HepG2 (cell line): Measurements from ENCODE around the gene PLA2G4A. TPM values are rescaled to one million over a fixed set of nuclear protein-coding genes. Genes with fewer than 3 reads are reported as not detected.

Experiments
- ATAC-seq: fragments of 200-7000 bp; cut with Tn5 transposase; 3 replicates; pipeline ENCODE4 v1.9.1; 2020; ENCODE audit warnings: mild to moderate bottlenecking, moderate library complexity
- BruUV-seq: library from RNA; stranded (reverse); fragments of 400-500 nt; replicated peaks from 2 replicates; lab custom pipeline; 2021; lab: Mats Ljungman, UMichigan
- CTCF ChIA-PET: fragments of 300-600 bp; formaldehyde crosslinking; extraction: SDS; loops from one replicate; lab custom pipeline; 2021; ENCODE audit warnings: low total read pairs, inconsistent platforms, low intra/inter-chr PET ratio; lab: Yijun Ruan, JAX
- POLR2A ChIA-PET: fragments of 350-600 bp; sonication (Branson Sonifier 250); formaldehyde crosslinking; loops from one replicate; lab custom pipeline; 2020; ENCODE audit warnings: antibody characterized with exemption, inconsistent platforms; lab: Yijun Ruan, JAX
- DNase-seq: peaks from one replicate; pipeline ENCODE4 v3.0.0-alpha.2; 2015; ENCODE audit warnings: low spot score
- FAIRE-seq: peaks from 3 replicates; lab custom pipeline; 2011; peaks lifted over from hg19 to GRCh38; lab: Jason Lieb, UNC
- H2AFZ ChIP-seq: one replicate; pipeline ENCODE4 v1.6.1; 2011; ENCODE audit warnings: low read length, inconsistent platforms
- H3K27ac ChIP-seq: fragments of 300-600 bp; 3 replicates; pipeline ENCODE4 v1.8.0; 2011; ENCODE audit warnings: mixed run types, mild to moderate bottlenecking, mixed read lengths, low read length, inconsistent platforms; ENCODE audit not compliant: insufficient read depth; ENCODE audit errors: extremely low read length
- H3K27me3 ChIP-seq, 2 experiments: fragments of 200-600 bp in 1 of 2; 2 replicates in 1 of 2; 3 replicates in 1 of 2; pipeline versions ENCODE4 v1.6.0 to v1.8.0; 2011; ENCODE audit warnings: low read length in 2 of 2, mild to moderate bottlenecking in 2 of 2, moderate library complexity in 2 of 2, inconsistent platforms in 1 of 2; ENCODE audit not compliant: insufficient read depth in 2 of 2, control insufficient read depth in 1 of 2
- H3K36me3 ChIP-seq, 2 experiments: fragments of 200-600 bp in 1 of 2; replicated peaks in 1 of 2; 2 replicates in 1 of 2; 3 replicates in 1 of 2; pipeline versions ENCODE4 v1.5.1 to v1.8.0; 2011; ENCODE audit warnings: low read length in 2 of 2, inconsistent platforms in 1 of 2; ENCODE audit not compliant: insufficient read depth in 2 of 2, control insufficient read depth in 1 of 2
- H3K4me1 ChIP-seq: 2 replicates; pipeline ENCODE4 v1.5.1; 2012; ENCODE audit warnings: low read length, inconsistent platforms; ENCODE audit not compliant: insufficient read depth
- H3K4me2 ChIP-seq: 2 replicates; pipeline ENCODE4 v1.6.0; 2011; ENCODE audit warnings: low read depth, low read length, inconsistent platforms
- H3K4me3 ChIP-seq, 3 experiments: fragments of 200-600 bp in 1 of 3; sonication (generic), shearing (Covaris generic) in 1 of 3; replicated peaks in 1 of 3; 2 replicates each; pipeline ENCODE4 v1.5.1; 2011 to 2016; ENCODE audit warnings: low read length in 3 of 3, inconsistent platforms in 2 of 3, low read depth in 2 of 3, mild to moderate bottlenecking in 2 of 3, control low read depth in 1 of 3, mixed read lengths in 1 of 3; ENCODE audit not compliant: insufficient read depth in 1 of 3
- H3K79me2 ChIP-seq: one replicate; pipeline ENCODE4 v1.6.1; 2011; ENCODE audit warnings: low read length, inconsistent platforms; ENCODE audit not compliant: insufficient read depth
- H3K9ac ChIP-seq: 2 replicates; pipeline ENCODE4 v1.6.0; 2011; ENCODE audit warnings: mild to moderate bottlenecking, low read depth, low read length, inconsistent platforms; ENCODE audit not compliant: insufficient read depth
- H3K9me3 ChIP-seq: 2 replicates; pipeline ENCODE4 v1.5.1; 2012; ENCODE audit warnings: mild to moderate bottlenecking, low read length
- H4K20me1 ChIP-seq: 2 replicates; pipeline ENCODE4 v1.6.0; 2011; ENCODE audit warnings: inconsistent platforms, mild to moderate bottlenecking, low read length, moderate library complexity; ENCODE audit not compliant: insufficient read depth
- BHLHE40 ChIP-seq: IDR thresholded peaks from 2 replicates; pipeline ENCODE4 v1.6.1; 2011; ENCODE audit warnings: low read length, improper control_type of control experiment
- BRCA1 ChIP-seq: sonication (generic); formaldehyde crosslinking; IDR thresholded peaks from 2 replicates; pipeline ENCODE4 v1.4.0; 2020; ENCODE audit warnings: missing genetic modification reagents
- CBFB ChIP-seq: sonication (generic); formaldehyde crosslinking; IDR thresholded peaks from 2 replicates; pipeline ENCODE4 v1.4.0; 2020; ENCODE audit warnings: missing genetic modification reagents
- HBP1 ChIP-seq: IDR thresholded peaks from 2 replicates; pipeline ENCODE4 v1.6.1; 2016; ENCODE audit warnings: low read depth, control low read depth
- HNF4G ChIP-seq, 2 experiments: sonication (generic) in 1 of 2; formaldehyde crosslinking in 1 of 2; IDR thresholded peaks; 2 replicates each; pipeline versions ENCODE4 v1.4.0 to v1.6.1; 2011 to 2020; ENCODE audit warnings: borderline replicate concordance in 2 of 2, low read depth in 2 of 2, mild to moderate bottlenecking in 2 of 2, low read length in 1 of 2, missing genetic modification reagents in 1 of 2, moderate library complexity in 1 of 2
- IRF9 ChIP-seq: sonication (generic); formaldehyde crosslinking; IDR thresholded peaks from 2 replicates; pipeline ENCODE4 v1.8.0; 2022; ENCODE audit warnings: missing genetic modification reagents, mild to moderate bottlenecking, borderline replicate concordance
- MIER3 ChIP-seq: IDR thresholded peaks from 2 replicates; pipeline ENCODE4 v1.6.1; 2016; ENCODE audit warnings: missing compliant biosample characterization, borderline replicate concordance
- NCOA2 ChIP-seq: sonication (generic); formaldehyde crosslinking; IDR thresholded peaks from 2 replicates; pipeline ENCODE4 v1.8.0; 2022; ENCODE audit warnings: inconsistent platforms
- NR2F6 ChIP-seq, 2 experiments: IDR thresholded peaks; 2 replicates each; pipeline ENCODE4 v1.6.1; 2016; ENCODE audit warnings: antibody characterized with exemption in 1 of 2, mild to moderate bottlenecking in 1 of 2
- PAWR ChIP-seq: sonication (generic); formaldehyde crosslinking; IDR thresholded peaks from 2 replicates; pipeline ENCODE4 v1.4.0; 2020; ENCODE audit warnings: missing genetic modification reagents, mild to moderate bottlenecking, borderline replicate concordance
- ZBTB26 ChIP-seq: IDR thresholded peaks from 2 replicates; pipeline ENCODE4 v1.6.1; 2016; ENCODE audit warnings: missing compliant biosample characterization, missing genetic modification reagents, borderline replicate concordance
- ZNF503 ChIP-seq: sonication (generic); formaldehyde crosslinking; IDR thresholded peaks from 2 replicates; pipeline ENCODE4 v1.4.0; 2020; ENCODE audit warnings: missing genetic modification reagents
- ZNF619 ChIP-seq: sonication (generic); formaldehyde crosslinking; IDR thresholded peaks from 2 replicates; pipeline ENCODE4 v1.4.0; 2020; ENCODE audit warnings: mild to moderate bottlenecking, missing genetic modification reagents
- ZNF816 ChIP-seq: sonication (generic); formaldehyde crosslinking; IDR thresholded peaks from 2 replicates; pipeline ENCODE4 v1.8.0; 2022; ENCODE audit warnings: missing genetic modification reagents, mild to moderate bottlenecking, borderline replicate concordance
- ZSCAN5A ChIP-seq: sonication (generic); formaldehyde crosslinking; IDR thresholded peaks from 2 replicates; pipeline ENCODE4 v1.8.0; 2022; ENCODE audit warnings: mild to moderate bottlenecking, missing genetic modification reagents, borderline replicate concordance
- WGBS: methylation state at CpG from one replicate; pipeline ENCODE4 v1.1.6; 2017; ENCODE audit warnings: low lambda C conversion rate; 5-methylcytosine and 5-hydroxymethylcytosine counted together
- in situ Hi-C: cut with HindIII; loops from 2 replicates; pipeline ENCODE4 v1.10.0; 2017; ENCODE audit warnings: low pct_unique_long_range_greater_than_20kb; ENCODE audit not compliant: extremely low pct_ligation_motif_present
- intact Hi-C: fragments of 100-400 bp; cut with micrococcal nuclease; formaldehyde crosslinking; loops from one replicate; pipeline ENCODE4 v1.10.0; 2022; ENCODE audit not compliant: unreplicated experiment
- polyA plus RNA-seq, 8 experiments: library from polyadenylated mRNA; depleted of rRNA in 3 of 8; stranded (reverse) in 7 of 8; unstranded in 1 of 8; fragments of >200 nt; fragmentation: Illumina TruSeq in 4 of 8; extraction: Trizol in 4 of 8; gene quantifications; 2 replicates each; pipeline versions ENCODE4 v1.2.1 to v1.2.3, GENCODE V29; 2011 to 2016; ENCODE audit warnings: low read depth in 4 of 8, missing spikeins in 1 of 8, mixed read lengths in 1 of 8; ENCODE audit not compliant: insufficient read depth in 1 of 8
- total RNA-seq, 5 experiments: library from RNA; depleted of rRNA; stranded (reverse); fragments of >200 nt; fragmentation: Illumina TruSeq; extraction: Trizol; gene quantifications; 2 replicates each; pipeline ENCODE4 v1.2.3, GENCODE V29; 2016; ENCODE audit warnings: low read depth in 1 of 5

PLA2G4A gene
- total and polyA plus RNA-seq, 2 of the 13 experiments (the other 11 are each of a cell fraction or from before 2014, with no cell fraction given) = not detected

GRCh38 chr1:187009320-187009719 lies 180.6 kb downstream of the PLA2G4A start:
- Histone ChIP-seq H3K4me2 (no peak overlapping the region), H3K27ac (no peak overlapping the region), H3K4me1 (no peaks in the 10 kb centered on the region), H3K79me2 (no peaks in the 10 kb centered on the region), H3K9me3 (peaks cover 6% of the 10 kb centered on the region), H3K9ac (no peak overlapping the region), H2AFZ (no peak overlapping the region), H3K27me3 (no peaks in the 10 kb centered on the region), H3K36me3 (no peaks in the 10 kb centered on the region), H4K20me1 (no peaks in the 10 kb centered on the region), H3K4me3 (no peak overlapping the region)
- intact Hi-C loops = no loop called here
- POLR2A ChIA-PET = no interaction called here
- no peak for DNase-seq
- BruUV-seq = no TSS peak
- no peak for ATAC-seq
- in situ Hi-C loops = no loop called here
- no peak for TF ChIP-seq ZNF816
- TF ChIP-seq NCOA2 (CRISPR knock-in tag) = no peak
- TF ChIP-seq ZSCAN5A = no peak
- TF ChIP-seq PAWR (CRISPR knock-in tag) = no peak
- no peak for TF ChIP-seq ZNF503 (CRISPR knock-in tag)
- TF ChIP-seq IRF9 (CRISPR knock-in tag) = no peak
- no peak for TF ChIP-seq HNF4G (IDR thresholded peaks at IDR 0.05; ENCODE audit: borderline replicate concordance, low read depth, low read length)
- no peak for TF ChIP-seq HNF4G (CRISPR knock-in tag; IDR thresholded peaks at IDR 0.05; ENCODE audit: borderline replicate concordance, low read depth)
- TF ChIP-seq CBFB (CRISPR knock-in tag) = no peak
- no peak for TF ChIP-seq NR2F6 (IDR thresholded peaks at IDR 0.05)
- TF ChIP-seq NR2F6 (CRISPR knock-in tag; IDR thresholded peaks at IDR 0.05) = no peak
- no peak for TF ChIP-seq ZNF619
- TF ChIP-seq HBP1 (CRISPR knock-in tag) = no peak
- no peak for TF ChIP-seq BRCA1
- TF ChIP-seq MIER3 (CRISPR knock-in tag) = no peak
- TF ChIP-seq BHLHE40 = no peak
- no peak for TF ChIP-seq ZBTB26
- TF ChIP-seq, all 625 proteins: peak for 0
- WGBS = 31% methylated on average over 2 of the region's 2 CpGs
- CTCF ChIA-PET = no interaction called here
- FAIRE-seq = no peak
